AG09319 (cell line): ENCODE results near the gene XPC.
A peak's percentile ranks its signal among the peaks of the same experiment; 100 is the strongest.
"Not testable (repeated sequence)": the region's sequence is repeated elsewhere in the genome, so short reads cannot be mapped to it uniquely, and the experiment has no call there.

Experiments
- DNase-seq: peaks from one replicate; pipeline ENCODE4 v3.0.0-alpha.2; 2010; ENCODE audit warnings: low read depth; ENCODE audit errors: extremely low read depth
- TF ChIP-seq, protein P1 (sequence below): IDR thresholded peaks from 2 replicates; pipeline ENCODE4 v1.5.1; 2011; ENCODE audit warnings: low read depth, mild to moderate bottlenecking, inconsistent platforms, low read length, moderate library complexity

XPC gene

DNA sequence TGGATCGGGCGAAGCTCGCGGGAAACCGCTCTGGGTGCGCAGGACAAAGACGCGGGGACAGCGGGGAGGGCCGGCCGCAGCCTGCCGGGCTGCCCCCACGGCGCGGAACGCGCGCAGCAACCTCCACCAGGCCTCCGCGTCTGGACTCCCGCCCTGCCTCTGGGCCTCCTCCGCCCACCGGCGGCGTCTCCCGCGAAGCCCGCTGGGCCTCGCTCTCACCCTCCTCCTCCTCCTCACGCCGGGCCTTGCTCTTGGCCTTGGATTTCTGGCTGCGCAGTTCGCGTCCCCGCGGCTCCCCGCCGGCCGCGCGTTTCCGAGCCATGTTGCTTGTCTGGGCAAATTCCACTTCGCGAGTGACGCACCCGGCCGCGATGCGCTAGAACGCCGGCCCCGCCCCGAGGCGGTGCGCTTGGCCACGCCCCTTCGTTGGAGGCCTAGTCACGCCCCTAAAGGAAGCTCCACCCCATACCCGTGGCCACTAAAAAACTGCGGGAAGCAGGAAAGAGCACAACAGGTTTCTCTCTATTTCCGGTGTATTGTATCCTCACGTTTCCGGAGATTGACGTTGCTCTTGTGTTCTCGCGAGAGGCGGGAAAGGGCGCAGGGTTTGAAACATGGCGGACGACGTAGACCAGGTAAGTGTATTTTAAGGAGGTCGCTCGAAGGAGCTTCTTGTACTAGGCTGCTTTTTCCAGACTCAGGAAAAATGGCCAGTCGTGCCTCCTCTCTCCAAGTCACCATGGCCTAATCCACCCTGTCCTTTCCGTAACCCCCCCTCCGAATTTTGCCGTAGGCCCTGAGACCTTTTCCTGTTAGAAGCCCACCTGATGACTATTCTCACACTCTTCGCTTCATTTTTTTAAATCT lies at the start of gene XPC, which contains the start of gene LSM3:
TSS of gene XPC (minus strand) at position 355 of the 867 bp plus-strand sequence. CDS start at position 322, 33 bp downstream.
TSS of gene LSM3 (plus strand) at position 571 of the 867 bp plus-strand sequence. CDS start at position 615, 44 bp downstream.
- peak; percentile 99 for DNase-seq
- TF ChIP-seq, protein P1, sequence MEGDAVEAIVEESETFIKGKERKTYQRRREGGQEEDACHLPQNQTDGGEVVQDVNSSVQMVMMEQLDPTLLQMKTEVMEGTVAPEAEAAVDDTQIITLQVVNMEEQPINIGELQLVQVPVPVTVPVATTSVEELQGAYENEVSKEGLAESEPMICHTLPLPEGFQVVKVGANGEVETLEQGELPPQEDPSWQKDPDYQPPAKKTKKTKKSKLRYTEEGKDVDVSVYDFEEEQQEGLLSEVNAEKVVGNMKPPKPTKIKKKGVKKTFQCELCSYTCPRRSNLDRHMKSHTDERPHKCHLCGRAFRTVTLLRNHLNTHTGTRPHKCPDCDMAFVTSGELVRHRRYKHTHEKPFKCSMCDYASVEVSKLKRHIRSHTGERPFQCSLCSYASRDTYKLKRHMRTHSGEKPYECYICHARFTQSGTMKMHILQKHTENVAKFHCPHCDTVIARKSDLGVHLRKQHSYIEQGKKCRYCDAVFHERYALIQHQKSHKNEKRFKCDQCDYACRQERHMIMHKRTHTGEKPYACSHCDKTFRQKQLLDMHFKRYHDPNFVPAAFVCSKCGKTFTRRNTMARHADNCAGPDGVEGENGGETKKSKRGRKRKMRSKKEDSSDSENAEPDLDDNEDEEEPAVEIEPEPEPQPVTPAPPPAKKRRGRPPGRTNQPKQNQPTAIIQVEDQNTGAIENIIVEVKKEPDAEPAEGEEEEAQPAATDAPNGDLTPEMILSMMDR = no peak

GRCh38 chr3:14227856-14228255 lies 49.5 kb upstream of the XPC start:
- TF ChIP-seq, protein P1 = no peak
- no peak for DNase-seq

GRCh38 chr3:14226351-14226750 lies 48.0 kb upstream of the XPC start:
- DNase-seq = not testable (repeated sequence)

GRCh38 chr3:14225421-14225820 lies 47.0 kb upstream of the XPC start:
- no peak for DNase-seq
- TF ChIP-seq, protein P1 = no peak

DNA sequence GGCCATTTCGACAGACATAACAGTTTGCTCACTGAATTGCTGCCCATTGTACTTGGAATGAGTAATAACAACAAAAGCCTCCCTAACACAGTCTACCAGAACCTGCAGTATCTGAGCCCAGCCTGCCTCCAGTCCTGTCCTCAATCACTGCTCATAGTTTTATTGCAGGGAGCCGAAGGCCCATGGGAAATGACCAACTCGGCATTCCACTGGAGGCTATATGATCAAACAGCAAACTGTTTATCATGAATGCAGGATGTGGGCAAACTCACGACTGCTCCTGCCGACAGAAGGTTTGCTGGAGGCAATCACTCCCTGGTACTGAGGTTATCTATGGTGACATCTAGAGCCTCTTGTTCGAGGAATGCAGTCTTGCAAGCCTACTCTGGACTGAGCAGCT lies 46.5 kb upstream of the XPC start:
- DNase-seq = no peak

GRCh38 chr3:14223595-14223994 lies 45.2 kb upstream of the XPC start:
- TF ChIP-seq, protein P1 = no peak
- no peak for DNase-seq

More for the DNA sequence above, 46.5 kb upstream of the XPC start:
- TF ChIP-seq, protein P1 = no peak

- TF ChIP-seq, protein P1 = no peak
- no peak for DNase-seq
Observed at GRCh38 chr3:14222900-14223594, 44.6 kb upstream of the XPC start.
